GM12874 (cell line): ENCODE measurements around the gene CXCL8.

Source experiments
- TF ChIP-seq, protein P1 (sequence below): IDR thresholded peaks from 2 replicates; pipeline ENCODE4 v1.5.1; 2011; ENCODE audit warnings: low read depth, mild to moderate bottlenecking, control low read depth, low read length, moderate library complexity; ENCODE audit not compliant: insufficient read depth

CXCL8 gene

DNA sequence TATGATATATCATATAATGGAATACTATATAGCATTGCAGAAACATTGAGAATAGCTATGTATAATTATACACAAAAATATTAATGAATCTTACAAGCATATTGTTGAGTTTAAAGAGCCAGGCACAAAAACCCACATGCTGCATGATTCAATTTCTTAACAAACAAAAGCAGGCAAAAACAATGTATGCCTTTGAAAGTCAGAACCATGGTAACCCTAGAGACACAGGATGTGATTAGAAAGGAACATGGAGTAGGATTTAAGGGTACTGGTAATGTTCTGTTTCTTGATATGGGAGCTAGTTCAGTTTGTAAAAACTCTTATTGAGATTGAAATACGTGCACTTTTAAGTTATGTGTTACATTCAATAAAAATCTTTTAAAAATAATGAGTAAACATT is 21.5 kb downstream of the CXCL8 start:
- TF ChIP-seq, protein P1, sequence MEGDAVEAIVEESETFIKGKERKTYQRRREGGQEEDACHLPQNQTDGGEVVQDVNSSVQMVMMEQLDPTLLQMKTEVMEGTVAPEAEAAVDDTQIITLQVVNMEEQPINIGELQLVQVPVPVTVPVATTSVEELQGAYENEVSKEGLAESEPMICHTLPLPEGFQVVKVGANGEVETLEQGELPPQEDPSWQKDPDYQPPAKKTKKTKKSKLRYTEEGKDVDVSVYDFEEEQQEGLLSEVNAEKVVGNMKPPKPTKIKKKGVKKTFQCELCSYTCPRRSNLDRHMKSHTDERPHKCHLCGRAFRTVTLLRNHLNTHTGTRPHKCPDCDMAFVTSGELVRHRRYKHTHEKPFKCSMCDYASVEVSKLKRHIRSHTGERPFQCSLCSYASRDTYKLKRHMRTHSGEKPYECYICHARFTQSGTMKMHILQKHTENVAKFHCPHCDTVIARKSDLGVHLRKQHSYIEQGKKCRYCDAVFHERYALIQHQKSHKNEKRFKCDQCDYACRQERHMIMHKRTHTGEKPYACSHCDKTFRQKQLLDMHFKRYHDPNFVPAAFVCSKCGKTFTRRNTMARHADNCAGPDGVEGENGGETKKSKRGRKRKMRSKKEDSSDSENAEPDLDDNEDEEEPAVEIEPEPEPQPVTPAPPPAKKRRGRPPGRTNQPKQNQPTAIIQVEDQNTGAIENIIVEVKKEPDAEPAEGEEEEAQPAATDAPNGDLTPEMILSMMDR: no peak

DNA sequence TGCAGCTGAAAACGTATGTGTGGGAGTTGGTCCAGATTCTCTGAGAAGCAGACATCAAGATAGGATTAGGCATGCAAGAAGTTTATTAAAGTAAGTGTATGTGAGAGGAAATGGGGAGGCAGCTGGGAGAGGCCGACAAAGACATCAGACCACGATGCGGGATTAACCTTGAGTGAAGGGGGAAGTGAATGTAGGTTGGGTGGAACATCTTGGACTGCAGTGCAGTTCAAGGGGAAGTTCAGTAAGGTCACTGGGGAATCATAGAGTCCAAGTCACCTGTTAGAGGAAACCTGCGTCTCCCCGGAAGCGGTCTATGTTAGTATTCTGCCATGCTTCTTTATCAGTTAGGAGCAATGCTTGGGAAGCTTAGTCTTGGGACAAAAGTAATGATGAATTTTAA is 22.0 kb downstream of the CXCL8 start:
- TF ChIP-seq, protein P1: no peak

DNA sequence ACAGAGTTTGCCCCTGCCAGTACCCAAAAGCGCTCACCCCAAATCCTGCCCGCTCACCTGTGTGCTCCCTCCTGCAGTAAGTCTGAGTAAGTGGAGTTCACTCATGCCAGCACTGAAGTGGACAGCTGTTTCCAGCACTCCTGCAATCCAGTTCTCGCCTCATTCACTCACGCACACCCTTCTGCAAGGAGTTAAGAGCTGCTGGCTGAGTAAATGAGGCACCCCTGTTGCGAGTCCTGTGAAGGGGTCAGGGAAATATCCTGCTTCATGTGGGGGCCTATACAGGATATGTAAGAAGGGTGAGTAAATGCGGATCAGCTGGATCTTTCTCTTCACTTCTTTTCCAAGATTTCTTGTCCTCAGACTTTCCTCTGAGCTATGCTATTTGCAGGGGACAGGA is 23.5 kb downstream of the CXCL8 start:
- TF ChIP-seq, protein P1: no peak

DNA sequence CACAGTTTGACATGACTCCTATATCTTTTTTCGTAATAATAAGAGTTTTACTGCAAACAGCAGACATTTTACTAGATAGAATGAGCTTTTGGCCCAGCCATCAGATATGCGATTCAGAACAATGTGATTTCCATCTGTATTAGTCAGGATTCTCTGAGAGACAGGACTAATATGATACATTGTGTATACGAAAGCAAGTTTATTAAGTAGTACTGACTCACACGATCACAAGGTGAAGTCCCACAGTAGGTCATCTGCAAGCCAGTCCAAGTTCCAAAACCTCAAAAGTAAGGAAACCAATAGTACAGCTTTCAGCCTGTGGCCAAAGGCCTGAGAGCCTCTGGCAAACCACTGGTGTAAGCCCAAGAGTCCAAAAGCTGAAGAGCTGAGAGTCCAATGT is 24.1 kb downstream of the CXCL8 start:
- TF ChIP-seq, protein P1: no peak

DNA sequence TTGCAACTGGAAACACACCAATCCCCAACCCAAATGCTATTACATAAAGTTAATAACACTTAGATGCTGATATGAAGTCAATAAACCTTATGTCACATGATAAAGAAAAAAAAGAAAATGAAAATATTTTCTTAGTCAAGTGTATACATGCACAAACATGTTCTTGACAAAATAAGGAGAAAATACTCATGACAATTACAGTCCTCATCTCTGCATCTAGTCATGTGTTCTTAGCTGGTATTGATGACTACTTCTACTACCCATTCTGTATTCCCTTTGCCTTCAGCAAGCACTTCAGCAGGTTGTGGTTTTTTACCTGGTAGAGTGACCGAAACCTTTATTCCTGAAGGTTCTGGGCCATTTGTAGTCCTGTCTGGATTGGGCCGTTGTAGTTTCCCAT is 24.9 kb downstream of the CXCL8 start:
- TF ChIP-seq, protein P1: no peak

DNA sequence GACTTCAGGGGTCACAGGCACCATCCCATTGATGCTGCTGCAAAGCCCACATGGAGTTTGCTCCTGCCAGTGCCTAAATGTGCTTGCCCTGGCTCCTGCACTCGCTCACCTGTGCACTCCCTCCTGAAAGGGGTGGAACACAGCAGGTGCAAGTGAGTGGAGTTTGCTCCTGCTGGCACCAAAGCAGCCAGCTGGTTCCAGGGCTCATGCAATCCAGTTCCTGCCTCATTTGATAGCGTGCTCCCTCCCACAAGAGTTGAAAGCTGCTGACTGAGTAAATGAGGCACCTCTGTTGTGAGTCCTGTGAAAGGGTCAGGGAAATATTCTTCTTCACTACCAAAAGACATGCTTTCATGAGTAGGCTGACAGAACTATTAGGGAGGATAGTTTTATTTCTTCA is 30.5 kb downstream of the CXCL8 start:
- TF ChIP-seq, protein P1: no peak

DNA sequence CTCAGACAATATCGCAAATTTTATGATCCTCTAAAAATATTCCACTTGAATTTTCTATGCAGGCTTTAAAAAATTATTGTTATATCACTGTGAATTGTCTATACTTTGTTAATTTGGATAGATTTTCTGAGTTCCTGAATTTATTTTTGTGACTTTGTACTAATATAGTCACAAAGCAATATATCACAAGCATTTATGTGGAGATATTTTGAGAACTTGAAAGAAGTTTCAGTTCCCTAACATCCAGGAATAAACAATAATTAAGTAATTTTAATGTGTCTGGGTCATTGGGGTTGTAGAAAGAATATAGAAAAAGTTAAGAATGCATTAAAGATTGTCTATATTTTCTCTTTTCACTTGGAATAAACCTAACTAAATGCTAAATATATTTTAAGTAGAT is 32.0 kb downstream of the CXCL8 start:
- TF ChIP-seq, protein P1: no peak

DNA sequence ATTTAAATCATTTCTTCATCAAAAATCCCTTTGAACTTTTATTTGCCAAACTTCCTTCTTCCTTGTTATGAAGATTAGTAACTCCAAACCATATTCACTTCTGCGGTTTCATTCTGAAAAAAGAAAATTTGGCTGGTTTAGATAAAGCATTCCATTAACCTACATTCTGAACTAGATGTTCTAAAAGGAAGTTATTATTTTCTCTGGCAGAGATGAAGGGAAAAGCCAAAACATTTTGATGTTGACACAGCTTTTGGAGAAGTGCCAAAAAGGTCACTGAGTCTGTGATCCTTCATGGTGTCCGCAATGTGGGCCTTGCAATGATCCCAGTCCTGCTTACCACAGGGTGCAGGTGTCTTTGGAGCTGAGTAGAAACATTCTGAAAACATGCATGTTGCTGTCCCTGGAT is 36.0 kb downstream of the CXCL8 start:
- TF ChIP-seq, protein P1: no peak
